Stimulated activated CD8-positive, alpha-beta memory T cell treated with anti-CD3 and anti-CD28 coated beads, Interleukin-7, amount 100 ng/mL, for 1 hour (primary cell): ENCODE measurements around the gene CYB5B.

Experiments used
- DNase-seq, 2 donors: peaks; one replicate each; pipeline ENCODE4 v3.0.0-alpha.2; 2020; ENCODE audit warnings: low read depth in 2 of 2

The CYB5B gene

GRCh38 chr16:69485816-69486215 is 61.4 kb downstream of the CYB5B start:
- DNase-seq, result no peak

GRCh38 chr16:69486272-69486671 is 61.9 kb downstream of the CYB5B start:
- no peak for DNase-seq

GRCh38 chr16:69486724-69487123 is 62.3 kb downstream of the CYB5B start:
- DNase-seq, result no peak

GRCh38 chr16:69490707-69491324 is 66.4 kb downstream of the CYB5B start:
- no peak for DNase-seq

GRCh38 chr16:69494991-69495392 is 70.6 kb downstream of the CYB5B start:
- DNase-seq, result no peak

GRCh38 chr16:69495821-69496220 is 71.4 kb downstream of the CYB5B start:
- DNase-seq, result no peak

GRCh38 chr16:69496376-69496775 is 72.0 kb downstream of the CYB5B start:
- no peak for DNase-seq

GRCh38 chr16:69496896-69497295 is 72.5 kb downstream of the CYB5B start:
- no peak for DNase-seq

- no peak for DNase-seq
Measured at GRCh38 chr16:69497876-69498596, 73.6 kb downstream of the CYB5B start.

GRCh38 chr16:69498926-69499325 is 74.5 kb downstream of the CYB5B start:
- DNase-seq, result no peak

- no peak for DNase-seq
Measured at GRCh38 chr16:69499541-69500230, 75.3 kb downstream of the CYB5B start.

GRCh38 chr16:69500496-69500895 is 76.1 kb downstream of the CYB5B start:
- no peak for DNase-seq

GRCh38 chr16:69501956-69502745 is 77.7 kb downstream of the CYB5B start:
- no peak for DNase-seq

- no peak for DNase-seq
Measured at GRCh38 chr16:69503244-69503643, 78.8 kb downstream of the CYB5B start.

GRCh38 chr16:69508033-69508755 is 83.8 kb downstream of the CYB5B start:
- no peak for DNase-seq

GRCh38 chr16:69509125-69509524 is 84.7 kb downstream of the CYB5B start:
- DNase-seq, result no peak

GRCh38 chr16:69511651-69512050 is 87.2 kb downstream of the CYB5B start:
- no peak for DNase-seq

- DNase-seq, result no peak
Measured at GRCh38 chr16:69513180-69513966, 89.0 kb downstream of the CYB5B start.

- DNase-seq, result no peak
Measured at GRCh38 chr16:69514356-69514755, 89.9 kb downstream of the CYB5B start.
